ENCODE results near the gene TNPO2.

DNA sequence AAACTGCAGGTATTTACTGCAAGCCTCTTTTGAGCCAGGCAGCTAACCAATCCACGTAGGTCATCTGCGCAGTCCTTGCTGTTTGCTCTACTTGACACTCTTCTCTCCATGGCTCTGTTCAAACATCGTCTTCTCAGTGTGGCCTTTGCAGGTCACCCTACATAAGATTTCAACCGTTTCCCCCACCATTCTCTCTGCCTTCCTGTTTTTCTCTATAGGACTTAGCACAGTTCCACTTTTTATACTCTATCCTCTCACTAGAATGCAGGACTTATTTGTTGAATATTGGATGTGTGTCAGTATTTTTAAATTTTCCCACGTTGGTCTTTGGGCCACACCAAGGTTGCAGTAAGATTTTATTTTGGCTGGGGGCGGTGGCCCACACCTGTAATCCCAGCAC is 25.6 kb downstream of the TNPO2 start:
- no peak for TF ChIP-seq SIN3A (IDR thresholded peaks at IDR 0.05; ENCODE audit: borderline replicate concordance, insufficient read depth, low read length)
- no peak for TF ChIP-seq POLR2AphosphoS5 (IDR thresholded peaks at IDR 0.05; ENCODE audit: low read depth, low read length)
- TF ChIP-seq TAF1 (IDR thresholded peaks at IDR 0.05; ENCODE audit: borderline replicate concordance, insufficient read depth, low read length), result no peak
